ENCODE measurements around the gene PRKAB2.
"Not testable (repeated sequence)": the region's sequence is repeated elsewhere in the genome, so short reads cannot be mapped to it uniquely, and the experiment has no call there.

The PRKAB2 gene

DNA sequence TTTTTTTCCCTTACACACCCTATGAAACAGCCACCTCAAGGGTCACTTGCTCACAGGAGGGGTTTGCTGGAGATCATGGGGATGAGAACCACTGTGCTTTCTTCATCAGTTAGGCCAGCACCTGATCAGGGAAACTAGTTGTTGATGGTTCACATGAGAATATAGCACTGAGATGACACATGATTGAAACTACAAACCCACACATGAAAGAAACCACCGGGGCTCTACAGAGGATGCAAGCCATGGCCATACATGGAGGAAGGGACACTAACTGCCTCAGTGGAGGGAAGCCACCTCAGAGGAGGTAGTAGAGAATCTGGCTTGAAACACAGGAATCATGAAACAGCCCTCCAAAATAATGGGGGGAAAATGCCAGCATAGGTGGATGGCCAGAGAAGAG, 63.2 kb downstream of the PRKAB2 start:
- DNase-seq = no peak

DNA sequence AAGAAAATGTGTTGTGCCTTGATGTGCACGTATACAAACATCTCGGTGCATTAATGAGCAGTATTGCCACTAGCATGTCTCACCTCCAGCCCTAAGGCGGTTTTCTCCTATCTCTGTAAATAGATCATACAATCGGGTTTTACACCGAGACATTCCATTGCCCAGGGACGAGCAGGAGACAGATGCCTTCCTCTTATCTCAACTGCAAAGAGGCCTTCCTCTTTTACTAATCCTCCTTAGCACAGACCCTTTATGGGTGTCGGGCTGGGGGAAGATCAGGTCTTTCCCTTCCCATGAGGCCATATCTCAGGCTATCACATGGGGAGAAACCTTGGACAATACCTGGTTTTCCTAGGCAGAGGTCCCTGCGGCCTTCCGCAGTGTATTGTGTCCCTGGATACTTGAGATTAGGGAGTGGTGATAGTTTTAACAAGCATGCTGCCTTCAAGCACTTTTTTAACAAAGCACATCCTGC, 65.8 kb downstream of the PRKAB2 start:
- DNase-seq = not testable (repeated sequence)

DNA sequence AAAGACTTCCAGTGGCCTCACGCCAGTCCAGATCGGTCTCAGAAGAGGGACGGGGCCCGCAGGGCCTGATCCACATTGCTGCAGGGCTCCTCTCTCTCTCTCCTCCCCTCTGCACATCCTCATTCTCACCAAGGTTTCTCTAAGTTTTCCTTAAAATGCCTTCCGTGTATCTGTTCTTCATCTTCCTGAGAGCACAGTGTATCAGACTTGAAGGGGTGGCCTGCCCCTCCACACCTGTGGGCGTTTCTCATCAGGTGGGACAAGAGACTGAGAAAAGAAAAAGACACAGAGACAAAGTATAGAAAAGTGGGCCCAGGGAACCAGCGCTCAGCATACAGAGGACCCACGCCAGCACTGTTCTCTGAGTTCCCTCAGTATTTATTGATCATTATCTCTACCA, 66.4 kb downstream of the PRKAB2 start:
- DNase-seq = no peak

All from right hindlimb (tissue), 1 donor.